ENCODE measurements around the gene SMIM26.
A peak's percentile ranks its signal among the peaks of the same experiment; 100 is the strongest.
"Not testable (repeated sequence)": the region's sequence is repeated elsewhere in the genome, so short reads cannot be mapped to it uniquely, and the experiment has no call there.

The SMIM26 gene, protein sequence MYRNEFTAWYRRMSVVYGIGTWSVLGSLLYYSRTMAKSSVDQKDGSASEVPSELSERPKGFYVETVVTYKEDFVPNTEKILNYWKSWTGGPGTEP

DNA sequence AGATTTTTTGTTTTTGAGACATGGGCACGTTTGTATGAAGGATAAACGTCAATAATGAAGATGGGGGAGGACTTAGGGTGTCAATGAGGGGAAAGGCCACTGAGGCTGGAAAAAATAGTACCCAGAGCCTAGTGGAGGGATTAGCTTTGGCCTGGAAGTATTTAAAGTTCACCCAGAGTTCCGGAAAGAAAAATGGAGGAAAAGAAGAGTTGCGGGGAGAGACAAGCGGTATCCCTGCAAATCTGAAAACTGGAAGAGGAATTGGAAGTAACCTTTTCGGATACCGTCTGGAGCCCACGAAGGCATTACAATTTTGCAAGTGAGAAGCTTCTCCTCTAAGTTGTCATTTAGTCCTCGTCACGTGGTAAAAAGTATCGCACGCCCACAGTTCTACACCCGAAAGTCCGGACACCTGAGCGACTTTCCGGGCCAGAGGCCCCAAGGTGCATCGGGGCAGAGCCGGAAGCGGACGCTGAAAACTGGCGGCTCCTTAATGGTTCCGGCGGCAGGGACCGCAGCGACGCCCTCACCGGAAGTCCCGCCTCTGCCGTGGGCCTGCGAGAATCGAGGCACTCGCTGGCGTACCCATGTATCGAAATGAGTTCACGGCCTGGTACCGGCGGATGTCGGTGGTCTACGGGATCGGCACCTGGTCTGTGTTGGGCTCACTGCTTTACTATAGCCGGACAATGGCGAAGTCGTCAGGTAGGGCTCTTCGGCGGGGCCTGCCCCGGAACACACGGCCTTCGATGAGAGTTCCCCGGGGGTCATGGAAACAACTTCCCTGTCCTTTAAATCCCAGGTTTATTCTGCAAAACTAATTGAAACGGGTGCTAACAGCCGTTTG, at the start of gene SMIM26:
Gene SMIM26 (plus strand): TSS at position 541 of the 847 bp plus-strand sequence. CDS start 47 bp downstream, at position 588.
- Histone ChIP-seq H3K4me3 (ENCODE audit: low read depth in 1 of 2, low read length in 2 of 2) (peak within 1 kb of the TSS; percentile 64 to 68), H3K27ac (ENCODE audit: low read length) (peak within 1 kb of the TSS; percentile 76), H2AFZ (ENCODE audit: low read depth, low read length) (peak within 1 kb of the TSS; percentile 73), H3K27me3 (ENCODE audit: insufficient read depth, low read length, poor library complexity) (no peaks in the 10 kb centered on the region), H3K4me1 (ENCODE audit: insufficient read depth, low read length) (peaks cover 20% of the 10 kb centered on the region), H3K36me3 (ENCODE audit: insufficient read depth, low read length) (peaks cover 32% of the 10 kb centered on the region), H3K79me2 (ENCODE audit: insufficient read depth, low read length) (peaks cover 26% of the 10 kb centered on the region), H4K20me1 (ENCODE audit: insufficient read depth, low read length) (no peaks in the 10 kb centered on the region), H3K9me3 (ENCODE audit: insufficient read depth, low read length, severe bottlenecking) (no peaks in the 10 kb centered on the region), H3K9ac (ENCODE audit: low read depth, low read length) (peak within 1 kb of the TSS; percentile 75), H3K4me2 (ENCODE audit: insufficient read depth, low read length) (peak within 1 kb of the TSS; percentile 89)
- TF ChIP-seq, protein P1, sequence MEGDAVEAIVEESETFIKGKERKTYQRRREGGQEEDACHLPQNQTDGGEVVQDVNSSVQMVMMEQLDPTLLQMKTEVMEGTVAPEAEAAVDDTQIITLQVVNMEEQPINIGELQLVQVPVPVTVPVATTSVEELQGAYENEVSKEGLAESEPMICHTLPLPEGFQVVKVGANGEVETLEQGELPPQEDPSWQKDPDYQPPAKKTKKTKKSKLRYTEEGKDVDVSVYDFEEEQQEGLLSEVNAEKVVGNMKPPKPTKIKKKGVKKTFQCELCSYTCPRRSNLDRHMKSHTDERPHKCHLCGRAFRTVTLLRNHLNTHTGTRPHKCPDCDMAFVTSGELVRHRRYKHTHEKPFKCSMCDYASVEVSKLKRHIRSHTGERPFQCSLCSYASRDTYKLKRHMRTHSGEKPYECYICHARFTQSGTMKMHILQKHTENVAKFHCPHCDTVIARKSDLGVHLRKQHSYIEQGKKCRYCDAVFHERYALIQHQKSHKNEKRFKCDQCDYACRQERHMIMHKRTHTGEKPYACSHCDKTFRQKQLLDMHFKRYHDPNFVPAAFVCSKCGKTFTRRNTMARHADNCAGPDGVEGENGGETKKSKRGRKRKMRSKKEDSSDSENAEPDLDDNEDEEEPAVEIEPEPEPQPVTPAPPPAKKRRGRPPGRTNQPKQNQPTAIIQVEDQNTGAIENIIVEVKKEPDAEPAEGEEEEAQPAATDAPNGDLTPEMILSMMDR (IDR thresholded peaks at IDR 0.05; ENCODE audit: borderline replicate concordance, extremely low read depth, low read length, poor library complexity, severe bottlenecking), result no peak
- no peak for TF ChIP-seq EZH2 (IDR thresholded peaks at IDR 0.05; ENCODE audit: borderline replicate concordance, low read depth, low read length, severe bottlenecking)
- DNase-seq (peak; percentile 95), ATAC-seq (ENCODE audit: insufficient read depth, low read depth) (peak; percentile 99)

- not testable (repeated sequence) for H3K9me3 ChIP-seq (ENCODE audit: insufficient read depth, low read length, severe bottlenecking); DNase-seq; ATAC-seq (ENCODE audit: insufficient read depth, low read depth); H3K4me3 ChIP-seq (ENCODE audit: low read depth in 1 of 2, low read length in 2 of 2); H3K4me1 ChIP-seq (ENCODE audit: insufficient read depth, low read length); H3K79me2 ChIP-seq (ENCODE audit: insufficient read depth, low read length); H3K9ac ChIP-seq (ENCODE audit: low read depth, low read length); H4K20me1 ChIP-seq (ENCODE audit: insufficient read depth, low read length); H3K27ac ChIP-seq (ENCODE audit: low read length); H3K27me3 ChIP-seq (ENCODE audit: insufficient read depth, low read length, poor library complexity); H3K4me2 ChIP-seq (ENCODE audit: insufficient read depth, low read length); H2AFZ ChIP-seq (ENCODE audit: low read depth, low read length)
- peaks cover 52% of the 10 kb centered on the region for H3K36me3 ChIP-seq (ENCODE audit: insufficient read depth, low read length)
Measured at GRCh38 chr20:18522066-18522465, 45.2 kb upstream of the SMIM26 start.

DNA sequence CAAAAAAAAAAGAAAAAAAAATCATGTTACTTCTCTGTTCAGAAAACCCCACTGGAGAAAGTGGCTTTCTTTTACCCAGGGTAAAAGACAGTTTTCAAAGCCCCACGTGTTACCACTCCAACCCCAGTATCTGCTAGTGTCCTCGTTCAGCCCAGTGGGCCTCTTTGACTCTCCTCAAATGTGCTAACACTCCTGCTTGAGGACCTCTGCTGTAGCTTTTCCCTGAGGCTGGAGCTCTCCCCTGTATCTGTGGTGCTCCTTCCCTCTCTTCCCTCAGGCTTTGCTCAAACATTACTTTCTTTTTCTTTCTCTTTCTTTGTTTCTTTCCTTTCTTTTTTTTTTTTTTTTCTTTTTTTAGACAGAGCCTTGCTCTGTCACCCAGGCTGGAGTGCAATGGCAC, 44.2 kb upstream of the SMIM26 start:
- Histone ChIP-seq H3K27ac (ENCODE audit: low read length) (no peak overlapping the region), H3K36me3 (ENCODE audit: insufficient read depth, low read length) (peaks cover 60% of the 10 kb centered on the region), H4K20me1 (ENCODE audit: insufficient read depth, low read length) (peaks cover 7% of the 10 kb centered on the region; the same call in 1 of the 2 replicates), H3K4me3 (ENCODE audit: low read depth in 1 of 2, low read length in 2 of 2) (no peak overlapping the region), H3K9ac (ENCODE audit: low read depth, low read length) (no peak overlapping the region), H3K79me2 (ENCODE audit: insufficient read depth, low read length) (peaks cover 4% of the 10 kb centered on the region; the same call in 1 of the 2 replicates), H3K4me2 (ENCODE audit: insufficient read depth, low read length) (no peak overlapping the region), H3K4me1 (ENCODE audit: insufficient read depth, low read length) (no peaks in the 10 kb centered on the region), H3K27me3 (ENCODE audit: insufficient read depth, low read length, poor library complexity) (no peaks in the 10 kb centered on the region), H3K9me3 (ENCODE audit: insufficient read depth, low read length, severe bottlenecking) (no peaks in the 10 kb centered on the region), H2AFZ (ENCODE audit: low read depth, low read length) (no peak overlapping the region)
- ATAC-seq (ENCODE audit: insufficient read depth, low read depth) (no peak), DNase-seq (no peak)
- TF ChIP-seq EZH2 (IDR thresholded peaks at IDR 0.05; ENCODE audit: borderline replicate concordance, low read depth, low read length, severe bottlenecking), result no peak
- TF ChIP-seq, protein P1 (IDR thresholded peaks at IDR 0.05; ENCODE audit: borderline replicate concordance, extremely low read depth, low read length, poor library complexity, severe bottlenecking), result no peak

DNA sequence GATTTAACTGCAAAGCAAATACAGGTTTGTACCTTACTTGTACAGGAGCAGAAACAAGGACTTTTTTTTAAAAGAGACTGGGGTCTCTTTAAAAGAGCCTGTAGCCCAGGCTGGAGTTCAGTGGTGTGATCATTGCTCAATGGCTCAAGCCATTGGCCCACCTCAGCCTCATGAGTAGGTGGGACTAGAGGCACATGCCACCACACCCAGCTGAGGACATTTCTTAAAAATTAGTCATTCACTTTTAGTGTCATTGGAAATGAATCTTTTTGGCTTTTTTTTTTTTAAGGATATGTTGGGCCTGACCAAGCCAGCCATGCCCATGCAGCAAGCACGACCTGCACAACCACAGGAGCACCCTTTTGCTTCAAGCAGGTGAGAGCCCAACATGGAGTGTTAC, 42.6 kb upstream of the SMIM26 start:
- Histone ChIP-seq H3K27ac (ENCODE audit: low read length) (no peak overlapping the region), H3K4me2 (ENCODE audit: insufficient read depth, low read length) (no peak overlapping the region)

GRCh38 chr20:18526761-18527160, 40.5 kb upstream of the SMIM26 start:
- H3K4me1 ChIP-seq (ENCODE audit: insufficient read depth, low read length); H3K4me2 ChIP-seq (ENCODE audit: insufficient read depth, low read length); H3K4me3 ChIP-seq (ENCODE audit: low read depth in 1 of 2, low read length in 2 of 2); H3K9me3 ChIP-seq (ENCODE audit: insufficient read depth, low read length, severe bottlenecking); H3K9ac ChIP-seq (ENCODE audit: low read depth, low read length); H2AFZ ChIP-seq (ENCODE audit: low read depth, low read length); H3K27ac ChIP-seq (ENCODE audit: low read length); H3K27me3 ChIP-seq (ENCODE audit: insufficient read depth, low read length, poor library complexity); ATAC-seq (ENCODE audit: insufficient read depth, low read depth); H4K20me1 ChIP-seq (ENCODE audit: insufficient read depth, low read length); DNase-seq; H3K79me2 ChIP-seq (ENCODE audit: insufficient read depth, low read length): not testable (repeated sequence)
- peaks cover 78% of the 10 kb centered on the region for H3K36me3 ChIP-seq (ENCODE audit: insufficient read depth, low read length)

More for the DNA sequence above, 42.6 kb upstream of the SMIM26 start:
- H3K36me3 ChIP-seq (ENCODE audit: insufficient read depth, low read length), result peaks cover 66% of the 10 kb centered on the region
- no peak for ATAC-seq (ENCODE audit: insufficient read depth, low read depth)
- TF ChIP-seq, protein P1 (IDR thresholded peaks at IDR 0.05; ENCODE audit: borderline replicate concordance, extremely low read depth, low read length, poor library complexity, severe bottlenecking), result no peak
- TF ChIP-seq EZH2 (IDR thresholded peaks at IDR 0.05; ENCODE audit: borderline replicate concordance, low read depth, low read length, severe bottlenecking), result no peak
- H2AFZ ChIP-seq (ENCODE audit: low read depth, low read length), result no peak overlapping the region
- no peak overlapping the region for H3K4me3 ChIP-seq (ENCODE audit: low read depth in 1 of 2, low read length in 2 of 2)
- no peaks in the 10 kb centered on the region for H3K79me2 ChIP-seq (ENCODE audit: insufficient read depth, low read length)
- no peak for DNase-seq
- H4K20me1 ChIP-seq (ENCODE audit: insufficient read depth, low read length), result 0 out of 2 replicates have a peak, but pooled peaks cover under 1% of the 10 kb centered on the region
- H3K4me1 ChIP-seq (ENCODE audit: insufficient read depth, low read length), result no peaks in the 10 kb centered on the region
- H3K9me3 ChIP-seq (ENCODE audit: insufficient read depth, low read length, severe bottlenecking), result no peaks in the 10 kb centered on the region
- H3K27me3 ChIP-seq (ENCODE audit: insufficient read depth, low read length, poor library complexity), result no peaks in the 10 kb centered on the region
- H3K9ac ChIP-seq (ENCODE audit: low read depth, low read length), result no peak overlapping the region

All from DND-41 (cell line).